CD4-positive, alpha-beta T cell treated with Interleukin-4 for 1 hour (primary cell): ENCODE data around the gene FCER2.
A peak's percentile ranks its signal among the peaks of the same experiment; 100 is the strongest.

Experiments used
- DNase-seq, 2 donors: peaks; one replicate each; pipeline ENCODE4 v3.0.0-alpha.2; 2020 to 2022

The FCER2 gene

GRCh38 chr19:7732045-7732444 lies 30.1 kb upstream of the FCER2 start, which contains the start of gene CLEC4G:
TSS of gene CLEC4G (minus strand) at chr19:7732110. CDS start at chr19:7732102, 8 bp downstream.
- DNase-seq = no peak

- DNase-seq = no peak
These were observed 29.7 kb upstream of the FCER2 start for GRCh38 chr19:7731615-7732014.

GRCh38 chr19:7731218-7731595 lies 29.3 kb upstream of the FCER2 start:
- no peak for DNase-seq

DNA sequence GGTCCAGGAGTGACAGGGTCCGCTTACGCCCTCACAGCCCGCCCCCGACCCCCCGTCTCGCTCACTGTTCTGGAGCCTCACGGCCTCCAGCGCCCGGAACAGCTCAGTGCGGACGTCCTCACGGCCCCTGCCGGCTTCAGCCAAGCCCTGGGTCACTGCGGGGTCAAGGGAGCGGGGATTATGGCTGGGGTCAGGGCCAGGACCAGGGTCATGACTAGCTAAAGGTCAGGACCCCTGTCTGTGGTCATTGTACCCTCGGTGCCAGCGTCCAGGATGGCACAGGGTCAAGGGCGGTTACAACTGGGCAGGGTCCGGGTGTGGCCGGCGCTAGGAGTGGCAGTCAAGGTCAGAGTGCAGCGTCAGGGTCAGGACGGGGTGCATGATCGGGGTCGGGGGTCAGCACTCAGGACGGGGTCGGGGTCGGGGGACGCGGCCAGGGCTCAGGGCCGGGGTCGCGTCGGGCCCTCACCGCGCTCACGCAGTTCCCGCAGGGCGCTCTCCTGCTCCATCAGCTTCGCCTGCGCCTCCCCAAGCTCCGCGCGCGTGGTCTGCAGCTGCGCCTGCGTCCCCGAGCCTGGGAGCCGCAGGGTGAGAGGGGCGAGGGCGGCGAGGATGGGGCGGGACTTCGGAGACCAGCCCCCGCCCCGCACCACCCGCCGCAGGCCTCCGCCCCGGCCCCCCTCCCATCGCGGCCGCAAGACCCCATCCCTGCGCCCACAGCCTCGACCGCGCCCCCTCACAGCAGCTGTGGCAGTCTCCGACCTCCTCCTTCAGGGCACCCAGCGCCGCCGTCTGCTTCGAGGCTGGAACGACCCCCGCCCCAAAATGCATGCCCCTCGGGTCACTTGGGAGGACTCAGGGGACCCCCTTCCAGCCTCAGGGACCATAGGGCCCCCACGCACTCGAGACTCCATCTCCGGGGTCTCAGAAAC lies 28.6 kb upstream of the FCER2 start:
- no peak for DNase-seq

DNA sequence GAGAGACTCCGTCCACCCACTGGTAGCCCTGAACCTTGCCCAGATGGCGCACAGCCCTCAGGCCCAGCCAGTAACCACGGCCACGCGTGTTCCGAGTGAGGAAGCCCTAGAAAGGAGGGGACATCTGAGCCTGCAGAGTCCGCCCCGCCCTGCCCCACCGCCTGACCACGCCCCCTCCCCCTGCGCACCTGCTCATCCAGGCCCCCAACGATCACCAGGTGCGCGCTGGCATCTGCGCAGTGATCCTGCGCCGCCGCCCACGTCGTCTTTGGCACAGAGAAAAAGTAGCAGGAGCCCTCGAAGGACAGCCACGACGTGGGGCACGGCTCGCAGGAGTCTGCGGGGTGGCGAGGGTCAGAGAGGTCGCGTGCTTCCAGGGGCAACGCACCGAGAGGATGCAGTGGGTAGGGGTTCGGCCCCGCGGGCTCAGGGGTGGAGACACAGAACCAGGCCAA lies 27.9 kb upstream of the FCER2 start:
- peak in 1 of 2 donors; percentile 40 for DNase-seq

- peak; percentile 21 to 56 for DNase-seq
These were observed 27.3 kb upstream of the FCER2 start for GRCh38 chr19:7729211-7729610.

DNA sequence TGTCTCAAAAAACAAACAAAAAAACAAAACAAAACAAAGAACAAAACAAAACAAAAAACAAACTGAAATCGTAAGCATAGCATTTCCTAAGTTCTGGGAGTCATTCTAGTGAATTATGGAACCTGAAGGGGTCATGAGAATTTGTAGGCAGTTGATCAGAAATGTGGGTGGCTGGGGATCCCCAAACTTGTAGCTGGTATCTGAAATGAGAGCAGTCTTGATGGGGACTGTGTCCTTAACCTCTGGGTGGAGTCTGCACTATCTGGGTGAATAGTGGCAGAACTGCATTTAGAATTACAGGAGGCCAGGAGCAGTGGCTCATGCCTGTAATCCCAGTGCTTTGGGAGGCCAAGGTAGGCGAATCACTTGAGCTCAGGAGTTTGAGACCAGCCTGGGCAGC lies 23.9 kb upstream of the FCER2 start:
- no peak for DNase-seq

DNA sequence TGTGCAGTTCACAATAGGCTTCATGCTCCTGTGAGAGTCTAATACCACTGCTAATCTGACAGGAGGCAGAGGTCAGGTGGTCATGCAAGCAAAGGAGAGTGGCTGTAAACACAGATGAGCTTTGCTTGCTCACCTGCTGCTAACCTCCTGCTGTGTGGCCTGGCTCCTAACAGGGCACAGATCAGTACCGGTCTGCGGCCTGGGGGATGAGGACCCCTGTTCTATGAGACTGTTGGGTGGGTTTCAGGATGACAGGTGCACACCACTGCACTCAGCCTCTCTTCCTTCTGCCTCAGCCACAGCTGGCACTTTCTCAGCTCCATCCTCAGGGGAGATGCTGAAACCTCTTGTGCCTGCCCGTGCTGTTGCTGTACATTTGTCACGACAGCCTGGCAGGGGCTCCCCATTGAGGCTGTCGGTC lies 20.3 kb upstream of the FCER2 start:
- no peak for DNase-seq

GRCh38 chr19:7720351-7720750 lies 18.4 kb upstream of the FCER2 start:
- no peak for DNase-seq

DNA sequence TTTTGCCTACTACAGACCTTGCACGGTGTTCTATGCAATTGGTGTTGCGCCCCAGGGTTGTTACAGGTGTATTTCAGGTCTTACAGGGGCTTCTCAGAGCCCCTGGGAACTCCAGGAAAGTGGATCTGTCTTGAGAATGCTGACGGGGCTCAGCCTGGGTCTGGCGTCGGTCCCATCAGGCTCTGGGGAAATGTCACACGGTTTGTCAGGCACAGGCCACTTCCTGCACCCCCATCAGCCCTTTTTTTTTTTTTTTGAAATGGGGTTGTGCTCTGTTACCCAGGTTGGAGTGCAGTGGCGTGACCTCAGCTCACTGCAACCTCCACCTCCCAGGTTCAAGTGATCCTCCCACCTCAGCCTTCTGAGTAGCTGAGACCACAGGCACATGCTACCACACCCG lies 16.7 kb upstream of the FCER2 start:
- peak in 1 of 2 donors; percentile 49 for DNase-seq

GRCh38 chr19:7716762-7717161 lies 14.8 kb upstream of the FCER2 start:
- DNase-seq = no peak

GRCh38 chr19:7715671-7716070 lies 13.7 kb upstream of the FCER2 start:
- DNase-seq = no peak

GRCh38 chr19:7710616-7711015 lies 8.7 kb upstream of the FCER2 start:
- no peak for DNase-seq

DNA sequence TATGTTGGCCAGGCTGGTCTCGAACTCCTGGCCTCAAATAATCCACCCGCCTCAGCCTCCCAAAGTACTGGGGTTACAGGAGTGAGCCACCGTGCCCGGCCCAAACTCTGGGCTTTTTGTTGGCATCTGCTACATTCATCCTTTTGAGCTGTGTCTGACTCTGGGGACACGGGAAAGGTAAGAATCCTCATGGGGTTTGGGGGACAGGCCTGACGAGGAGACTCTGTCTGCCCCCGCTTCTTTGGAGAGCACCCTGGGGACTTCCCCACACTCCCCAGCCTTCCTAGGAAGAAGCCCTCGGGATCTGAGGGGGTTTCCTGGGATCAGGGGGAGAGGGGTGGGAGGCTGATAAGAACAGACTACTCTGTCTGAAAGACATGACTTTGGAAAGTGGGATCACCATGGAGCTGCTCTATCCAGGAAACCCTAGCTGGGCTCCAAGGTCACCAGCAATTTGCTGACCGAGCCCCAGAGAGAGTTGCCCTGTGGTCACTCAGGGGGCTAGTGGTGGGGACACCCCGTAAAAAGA lies 8.1 kb upstream of the FCER2 start:
- DNase-seq = no peak

GRCh38 chr19:7706955-7707456 lies 5.1 kb upstream of the FCER2 start:
- DNase-seq = no peak

- DNase-seq = no peak
These were observed 4.4 kb upstream of the FCER2 start for GRCh38 chr19:7706188-7706954.

GRCh38 chr19:7705387-7706187 lies 3.7 kb upstream of the FCER2 start:
- peak; percentile 85 to 91 for DNase-seq

GRCh38 chr19:7704280-7705060 lies 2.5 kb upstream of the FCER2 start:
- DNase-seq = no peak

DNA sequence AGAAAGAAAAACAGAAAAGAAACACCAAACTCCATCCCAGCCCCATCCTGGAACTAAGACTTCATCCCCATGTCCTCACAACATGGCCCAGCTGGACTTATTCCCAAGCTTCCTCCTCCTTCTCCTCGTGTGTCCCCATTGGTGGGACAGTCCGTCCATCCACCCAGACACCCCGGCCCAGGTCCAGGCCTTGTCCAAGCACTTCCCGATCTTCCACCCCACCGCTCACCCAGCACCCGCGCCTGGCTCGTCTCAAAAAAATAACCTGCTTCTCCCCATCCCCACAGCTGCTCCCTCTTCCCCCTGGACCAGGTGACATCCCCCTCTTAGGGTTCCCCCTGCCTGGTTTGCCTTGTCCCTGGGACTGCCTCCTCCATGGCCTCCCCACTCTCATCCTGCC lies 1.4 kb upstream of the FCER2 start:
- no peak for DNase-seq

GRCh38 chr19:7701049-7701653 lies 780 bp downstream of the FCER2 start:
- no peak for DNase-seq
